Measurements from ENCODE around the gene NEU1. TPM values are rescaled to one million over a fixed set of nuclear protein-coding genes. Genes with fewer than 3 reads are reported as not detected.
"Not testable (repeated sequence)": the region's sequence is repeated elsewhere in the genome, so short reads cannot be mapped to it uniquely, and the experiment has no call there.

NEU1 gene
- total RNA-seq (10 to 100 TPM; 53.2 to 71.3 TPM), polyA plus RNA-seq (10 to 100 TPM; 69.6 to 82.5 TPM)
- long read RNA-seq, donor 1, transcript NEU1-206 (6 exons, 2,045 nt): major isoform, 14 of 20 reads
- long read RNA-seq, donor 1, partial matches to known transcripts: 6 of 20 reads
- long read RNA-seq, donor 1, other reads (novel, unspliced or antisense): 0 of 20 reads
- long read RNA-seq, donor 2, full-length matches to known transcripts: 7 of 7 reads
- long read RNA-seq, donor 2, partial matches to known transcripts: 0 of 7 reads
- long read RNA-seq, donor 2, other reads (novel, unspliced or antisense): 0 of 7 reads
- long read RNA-seq, donor 3, transcript NEU1-206 (6 exons, 2,045 nt): major isoform, 5 of 6 reads
- long read RNA-seq, donor 3, partial matches to known transcripts: 0 of 6 reads
- long read RNA-seq, donor 3, other reads (novel, unspliced or antisense): 0 of 6 reads
- long read RNA-seq, donor 4, transcript NEU1-206 (6 exons, 2,045 nt): major isoform, 5 of 5 reads
- long read RNA-seq, donor 4, partial matches to known transcripts: 0 of 5 reads
- long read RNA-seq, donor 4, other reads (novel, unspliced or antisense): 0 of 5 reads
- long read RNA-seq, donor 5, transcript NEU1-206 (6 exons, 2,045 nt): major isoform, 10 of 11 reads
- long read RNA-seq, donor 5, partial matches to known transcripts: 0 of 11 reads
- long read RNA-seq, donor 5, other reads (novel, unspliced or antisense): 0 of 11 reads

DNA sequence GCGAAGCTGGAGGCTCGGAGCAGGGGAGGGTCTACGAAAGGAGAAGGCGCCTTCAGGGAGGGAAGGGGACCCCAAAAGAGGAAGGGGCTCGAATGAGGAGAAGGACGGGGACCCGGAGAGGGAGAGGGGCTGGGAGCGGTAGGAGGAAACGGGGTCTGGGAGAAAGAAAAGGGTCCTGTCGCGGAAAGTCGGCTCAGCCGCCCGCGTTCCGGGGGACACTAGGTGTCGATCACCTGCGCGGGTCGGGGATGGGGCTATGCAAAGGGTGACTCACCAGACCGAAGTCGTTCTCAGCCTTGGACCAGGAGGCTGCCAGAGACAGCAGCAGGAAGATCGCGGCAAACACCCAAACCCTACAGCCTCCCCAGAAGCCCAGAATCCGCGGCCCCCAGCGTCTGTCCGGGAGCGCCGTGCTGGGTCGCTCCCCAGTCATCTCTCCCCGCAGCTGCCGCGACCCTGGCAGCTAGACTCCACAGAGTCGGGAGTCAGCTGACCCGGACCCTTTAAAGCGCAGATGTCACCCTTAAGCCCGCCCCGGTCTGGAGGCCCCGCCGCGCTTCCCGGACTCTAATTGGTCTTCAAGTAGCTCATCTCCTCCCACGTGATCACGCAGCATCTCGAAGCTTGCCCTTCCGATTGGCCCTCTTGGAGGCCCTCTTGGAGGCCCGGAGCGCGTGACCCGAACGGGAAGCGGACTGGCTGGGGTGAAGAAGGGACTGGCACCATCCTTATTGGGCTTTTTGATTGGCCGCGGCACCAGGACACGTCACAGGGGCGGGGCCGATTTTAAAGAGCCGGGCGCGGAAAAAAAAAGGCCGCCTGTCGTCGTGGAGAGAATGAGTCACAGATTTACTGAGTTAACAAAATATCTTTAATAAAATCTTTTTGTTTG lies at the start of gene NEU1:
Gene NEU1, minus strand, starts transcription at position 478 of the 892 bp plus-strand sequence. Its CDS starts 45 bp downstream, at position 433.
- Histone ChIP-seq H3K9me3 (ENCODE audit: control insufficient read depth in 4 of 4, insufficient read depth in 3 of 4, low read length in 3 of 4) (no peaks in the 10 kb centered on the region), H3K27me3 (ENCODE audit: control insufficient read depth in 3 of 3, insufficient read depth in 3 of 3, low read length in 2 of 3) (no peaks in the 10 kb centered on the region), H3K4me3 (peak within 1 kb of the TSS; percentile 69), H3K36me3 (ENCODE audit: control insufficient read depth in 4 of 4, insufficient read depth in 4 of 4, low read length in 4 of 4) (peaks cover under 1 to 25% (median 7%) of the 10 kb centered on the region in 4 donors), H3K9ac (ENCODE audit: insufficient read depth in 1 of 2, low read length in 2 of 2) (peak within 1 kb of the TSS; percentile 52 to 84), H3K27ac (ENCODE audit: low read depth in 1 of 2, low read length in 1 of 2) (peak within 1 kb of the TSS; percentile 81 to 86), H3K4me1 (ENCODE audit: control insufficient read depth in 5 of 5, insufficient read depth in 5 of 5, low read length in 5 of 5) (peaks cover 0 to 17% (median 5%) of the 10 kb centered on the region in 5 donors)
- DNase-seq (peak; percentile 100), ATAC-seq (ENCODE audit: insufficient read depth, low FRiP score) (peak; percentile 97)
- TF ChIP-seq, protein P1, sequence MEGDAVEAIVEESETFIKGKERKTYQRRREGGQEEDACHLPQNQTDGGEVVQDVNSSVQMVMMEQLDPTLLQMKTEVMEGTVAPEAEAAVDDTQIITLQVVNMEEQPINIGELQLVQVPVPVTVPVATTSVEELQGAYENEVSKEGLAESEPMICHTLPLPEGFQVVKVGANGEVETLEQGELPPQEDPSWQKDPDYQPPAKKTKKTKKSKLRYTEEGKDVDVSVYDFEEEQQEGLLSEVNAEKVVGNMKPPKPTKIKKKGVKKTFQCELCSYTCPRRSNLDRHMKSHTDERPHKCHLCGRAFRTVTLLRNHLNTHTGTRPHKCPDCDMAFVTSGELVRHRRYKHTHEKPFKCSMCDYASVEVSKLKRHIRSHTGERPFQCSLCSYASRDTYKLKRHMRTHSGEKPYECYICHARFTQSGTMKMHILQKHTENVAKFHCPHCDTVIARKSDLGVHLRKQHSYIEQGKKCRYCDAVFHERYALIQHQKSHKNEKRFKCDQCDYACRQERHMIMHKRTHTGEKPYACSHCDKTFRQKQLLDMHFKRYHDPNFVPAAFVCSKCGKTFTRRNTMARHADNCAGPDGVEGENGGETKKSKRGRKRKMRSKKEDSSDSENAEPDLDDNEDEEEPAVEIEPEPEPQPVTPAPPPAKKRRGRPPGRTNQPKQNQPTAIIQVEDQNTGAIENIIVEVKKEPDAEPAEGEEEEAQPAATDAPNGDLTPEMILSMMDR (IDR thresholded peaks at IDR 0.05; ENCODE audit: control extremely low read depth, extremely low read depth): no peak
- 1% methylated on average over 62 to 64 of the region's 64 CpGs for WGBS, 2 donors

DNA sequence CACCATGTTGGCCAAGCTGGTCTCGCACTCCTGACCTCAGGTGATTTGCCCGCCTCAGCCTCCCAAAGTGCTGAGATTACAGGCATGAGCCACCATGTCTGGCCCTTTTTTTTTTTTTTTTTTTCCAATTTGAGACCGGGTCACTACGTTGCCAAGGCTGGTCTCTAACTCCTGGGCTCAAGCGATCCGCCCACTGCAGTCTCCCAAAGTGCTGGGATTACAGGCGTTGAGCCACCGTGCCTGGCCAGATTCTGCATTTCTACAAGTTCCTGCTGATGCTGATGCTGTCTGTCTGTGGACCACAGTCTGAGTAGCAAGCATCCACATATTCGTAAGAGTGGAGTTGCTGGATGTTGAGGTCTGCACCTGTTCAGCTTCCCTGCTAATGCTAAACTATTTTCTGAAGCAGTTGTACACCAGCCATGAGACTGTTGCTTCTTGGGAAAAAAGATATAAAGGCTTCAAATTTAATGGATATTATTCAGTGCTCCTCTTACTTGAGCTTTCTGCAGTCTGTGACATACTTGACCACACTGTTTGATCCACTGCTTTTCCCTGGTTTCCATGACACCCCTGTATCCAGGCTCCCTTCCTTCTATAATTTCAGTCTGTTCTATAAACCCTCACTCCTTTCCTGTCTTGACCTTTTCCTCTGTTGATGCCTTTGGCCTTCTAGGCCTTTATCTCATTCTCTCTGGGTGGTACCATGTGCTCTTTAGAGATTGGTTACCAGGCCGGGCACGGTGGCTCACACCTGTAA lies 49.4 kb upstream of the NEU1 start:
- WGBS, 2 donors: 82 to 88% methylated on average over 11 of the region's 11 CpGs

GRCh38 chr6:31909298-31909697 lies 46.7 kb upstream of the NEU1 start:
- H3K36me3 ChIP-seq (ENCODE audit: control insufficient read depth in 4 of 4, insufficient read depth in 4 of 4, low read length in 4 of 4); DNase-seq; H3K9ac ChIP-seq (ENCODE audit: insufficient read depth in 1 of 2, low read length in 2 of 2); ATAC-seq (ENCODE audit: insufficient read depth, low FRiP score); H3K4me1 ChIP-seq (ENCODE audit: control insufficient read depth in 5 of 5, insufficient read depth in 5 of 5, low read length in 5 of 5); H3K27me3 ChIP-seq (ENCODE audit: control insufficient read depth in 3 of 3, insufficient read depth in 3 of 3, low read length in 2 of 3); H3K9me3 ChIP-seq (ENCODE audit: control insufficient read depth in 4 of 4, insufficient read depth in 3 of 4, low read length in 3 of 4); H3K4me3 ChIP-seq; H3K27ac ChIP-seq (ENCODE audit: low read depth in 1 of 2, low read length in 1 of 2): not testable (repeated sequence)
- WGBS, 2 donors: 82 to 88% methylated on average over 7 of the region's 7 CpGs

More for the DNA sequence above, 49.4 kb upstream of the NEU1 start:
- H3K36me3 ChIP-seq (ENCODE audit: control insufficient read depth in 4 of 4, insufficient read depth in 4 of 4, low read length in 4 of 4): no peaks in the 10 kb centered on the region
- no peak overlapping the region for H3K4me3 ChIP-seq
- H3K27ac ChIP-seq (ENCODE audit: low read depth in 1 of 2, low read length in 1 of 2): no peak overlapping the region
- TF ChIP-seq, protein P1 (IDR thresholded peaks at IDR 0.05; ENCODE audit: control extremely low read depth, extremely low read depth): no peak
- no peak overlapping the region for H3K9ac ChIP-seq (ENCODE audit: insufficient read depth in 1 of 2, low read length in 2 of 2)
- ATAC-seq (ENCODE audit: insufficient read depth, low FRiP score) (no peak), DNase-seq (no peak)
- no peaks in the 10 kb centered on the region for H3K27me3 ChIP-seq (ENCODE audit: control insufficient read depth in 3 of 3, insufficient read depth in 3 of 3, low read length in 2 of 3)
- no peaks in the 10 kb centered on the region for H3K9me3 ChIP-seq (ENCODE audit: control insufficient read depth in 4 of 4, insufficient read depth in 3 of 4, low read length in 3 of 4)
- peaks cover 0 to 3% (median 0%) of the 10 kb centered on the region in 5 donors for H3K4me1 ChIP-seq (ENCODE audit: control insufficient read depth in 5 of 5, insufficient read depth in 5 of 5, low read length in 5 of 5)
